Measurements from ENCODE around the gene GLP2R.

Gene GLP2R

DNA sequence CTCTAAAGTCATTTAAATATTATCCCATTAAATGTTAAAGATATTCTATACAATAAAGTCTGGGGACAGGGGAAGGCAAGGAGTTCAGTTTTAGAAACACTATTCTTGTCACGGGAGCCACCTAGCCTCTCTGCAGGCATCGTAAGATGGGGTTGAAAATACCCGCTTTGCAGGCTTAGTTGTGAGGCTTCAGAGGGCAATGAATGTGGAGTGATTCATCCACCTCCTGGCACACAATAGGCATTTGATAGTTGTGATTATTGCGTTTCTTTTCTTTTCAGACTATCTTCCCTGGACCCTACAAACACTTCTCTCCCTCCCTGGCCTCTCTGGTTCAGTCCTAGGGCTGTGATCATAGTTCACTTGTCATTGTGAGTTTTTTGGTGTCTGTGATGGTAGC, 19.6 kb downstream of the GLP2R start:
- DNase-seq (ENCODE audit: low read depth in 1 of 2, low spot score in 1 of 2): no peak

DNA sequence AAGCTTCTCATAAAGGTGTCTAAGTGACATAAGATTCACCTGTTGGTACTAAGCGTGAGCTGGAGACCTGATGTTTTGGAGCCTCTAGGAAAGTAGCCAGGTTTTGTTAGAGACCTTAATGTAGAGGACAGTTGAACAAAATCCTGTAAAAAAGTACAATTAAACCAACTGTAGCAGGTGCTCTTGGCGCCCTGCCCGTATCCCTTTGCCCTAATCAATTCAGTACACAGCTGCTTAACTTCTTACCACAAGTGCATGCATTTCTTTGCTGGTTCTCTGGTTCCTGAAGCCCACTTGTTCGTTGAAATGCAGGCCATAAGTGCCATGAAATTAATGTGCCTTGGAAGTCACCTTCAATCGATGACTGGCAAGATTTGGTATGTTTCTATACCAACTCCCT, 24.4 kb downstream of the GLP2R start:
- no peak for DNase-seq (ENCODE audit: low read depth in 1 of 2, low spot score in 1 of 2)

DNA sequence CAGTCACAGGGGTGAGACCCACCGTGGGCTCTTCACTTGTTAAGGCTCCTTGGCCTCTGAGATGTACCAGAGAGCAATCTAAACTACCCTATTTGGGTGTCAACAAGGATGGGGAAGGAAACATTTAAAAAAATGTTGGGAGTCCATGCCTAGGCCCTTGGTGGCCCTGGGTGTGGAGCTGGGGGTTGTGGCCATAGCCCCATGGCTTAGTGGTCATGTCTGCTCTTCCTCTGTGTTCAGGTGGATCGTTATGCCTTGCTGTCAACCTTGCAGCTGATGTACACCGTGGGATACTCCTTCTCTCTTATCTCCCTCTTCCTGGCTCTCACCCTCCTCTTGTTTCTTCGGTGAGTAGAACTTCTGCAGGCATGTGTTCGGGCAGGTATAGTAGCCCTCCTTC, 28.5 kb downstream of the GLP2R start:
- DNase-seq (ENCODE audit: low read depth in 1 of 2, low spot score in 1 of 2): no peak

DNA sequence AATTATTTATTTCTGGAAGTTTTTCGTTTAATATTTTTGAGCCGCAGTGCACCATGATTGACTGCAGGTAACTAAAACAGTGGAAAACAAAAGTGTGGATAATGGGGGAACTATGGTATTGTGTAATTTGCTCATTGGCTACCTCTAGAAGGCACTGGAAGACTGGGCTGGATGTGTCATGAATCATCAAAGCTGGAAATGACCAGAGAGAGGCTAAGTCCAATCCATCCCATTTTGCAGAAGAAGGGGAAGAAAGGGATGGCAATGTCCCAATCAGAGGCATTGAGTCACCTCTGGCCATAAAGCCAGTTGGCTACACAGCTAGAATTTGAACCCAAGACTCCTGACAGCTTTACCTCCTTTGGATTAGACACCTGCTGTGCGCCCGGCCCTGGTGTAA, 29.3 kb downstream of the GLP2R start:
- DNase-seq (ENCODE audit: low read depth in 1 of 2, low spot score in 1 of 2): no peak

DNA sequence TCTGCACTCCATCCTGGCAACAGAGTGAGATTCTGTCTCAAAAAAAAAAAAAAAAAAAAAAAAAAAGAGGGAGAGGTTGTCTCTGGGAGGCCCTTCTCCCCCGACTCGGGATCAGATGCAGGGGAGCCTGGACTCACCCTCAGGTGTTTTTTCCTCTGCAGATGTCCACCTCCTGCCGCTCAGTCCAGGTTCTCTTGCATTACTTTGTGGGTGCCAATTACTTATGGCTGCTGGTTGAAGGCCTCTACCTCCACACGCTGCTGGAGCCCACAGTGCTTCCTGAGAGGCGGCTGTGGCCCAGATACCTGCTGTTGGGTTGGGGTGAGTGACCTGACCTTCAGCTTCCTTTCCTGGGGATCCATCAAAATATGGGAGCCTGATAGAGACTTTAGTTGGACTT, 34.1 kb downstream of the GLP2R start:
- DNase-seq (ENCODE audit: low read depth in 1 of 2, low spot score in 1 of 2): no peak

DNA sequence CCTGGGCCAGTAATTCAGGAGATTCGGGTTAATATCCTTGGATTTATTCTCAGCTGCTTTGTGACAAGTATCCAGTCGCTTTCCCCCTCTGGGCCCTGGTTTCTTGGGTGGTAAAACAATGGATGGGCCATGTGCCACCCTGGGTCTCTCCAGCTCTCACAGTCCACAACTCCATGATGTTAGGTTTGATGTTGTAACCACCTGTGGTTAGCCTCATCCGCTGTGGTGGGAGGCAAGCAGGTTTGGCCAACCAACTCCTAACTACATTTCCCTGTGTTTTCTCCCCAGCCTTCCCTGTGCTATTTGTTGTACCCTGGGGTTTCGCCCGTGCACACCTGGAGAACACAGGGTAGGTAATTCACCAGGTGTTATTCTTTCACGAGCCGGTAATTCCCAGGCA, 35.1 kb downstream of the GLP2R start:
- DNase-seq (ENCODE audit: low read depth in 1 of 2, low spot score in 1 of 2): no peak

DNA sequence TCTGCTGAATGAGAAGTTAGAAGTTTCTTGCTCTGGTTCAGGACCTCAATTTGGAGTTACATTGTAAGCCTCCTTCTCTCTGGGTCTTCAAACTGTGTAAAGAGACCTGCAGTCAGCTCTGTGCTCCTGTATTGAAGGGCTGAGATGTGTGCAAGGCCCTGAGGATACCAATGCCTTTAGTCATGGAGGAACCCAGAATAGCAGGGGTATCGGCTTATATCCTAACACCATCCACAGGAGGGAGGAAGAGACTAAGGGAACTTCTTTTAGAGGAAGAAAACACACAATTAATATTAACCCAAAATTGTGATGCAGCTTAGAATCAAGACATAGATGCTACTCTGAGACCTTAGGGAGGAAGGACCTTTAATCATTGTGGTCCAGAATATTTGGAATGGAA, 36.5 kb downstream of the GLP2R start:
- DNase-seq (ENCODE audit: low read depth in 1 of 2, low spot score in 1 of 2): no peak

DNA sequence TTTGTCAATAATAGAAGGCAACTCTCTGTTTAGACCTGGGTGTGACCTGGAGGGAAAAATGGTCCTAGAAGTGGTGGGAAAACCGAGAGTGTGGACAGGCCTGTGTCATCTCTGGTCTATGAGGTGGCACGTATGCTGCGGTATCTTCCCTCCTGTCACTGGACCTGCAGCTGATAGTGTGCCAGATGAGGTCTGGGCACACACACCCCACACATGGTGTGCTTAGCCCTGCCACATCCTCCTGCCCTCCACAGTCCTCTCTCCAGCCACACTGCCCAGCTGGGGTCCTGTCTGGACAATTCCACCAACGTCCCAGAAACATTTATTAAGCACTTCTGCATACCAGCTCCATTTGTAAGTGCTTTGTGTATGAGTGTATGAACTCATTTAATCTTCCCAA, 37.2 kb downstream of the GLP2R start:
- no peak for DNase-seq (ENCODE audit: low read depth in 1 of 2, low spot score in 1 of 2)

DNA sequence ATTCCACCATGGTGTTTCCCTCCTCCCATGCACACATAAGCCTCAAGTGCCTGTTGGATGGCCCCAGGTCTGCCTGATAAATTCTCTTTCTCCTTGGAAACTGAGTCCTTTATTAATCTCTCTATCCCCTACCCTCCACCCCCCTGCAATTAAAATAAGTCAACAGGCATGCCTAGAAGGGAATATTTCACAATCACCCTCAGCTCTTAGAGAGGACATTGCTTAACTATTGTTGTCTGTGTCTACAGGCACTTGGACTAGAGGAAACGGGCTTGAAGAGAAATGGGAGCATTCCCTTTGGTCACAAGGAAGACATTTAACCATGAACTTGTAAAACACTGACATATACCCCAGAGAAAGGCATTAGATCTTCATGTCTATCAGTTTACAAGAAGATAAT, 39.9 kb downstream of the GLP2R start:
- DNase-seq (ENCODE audit: low read depth in 1 of 2, low spot score in 1 of 2): no peak

DNA sequence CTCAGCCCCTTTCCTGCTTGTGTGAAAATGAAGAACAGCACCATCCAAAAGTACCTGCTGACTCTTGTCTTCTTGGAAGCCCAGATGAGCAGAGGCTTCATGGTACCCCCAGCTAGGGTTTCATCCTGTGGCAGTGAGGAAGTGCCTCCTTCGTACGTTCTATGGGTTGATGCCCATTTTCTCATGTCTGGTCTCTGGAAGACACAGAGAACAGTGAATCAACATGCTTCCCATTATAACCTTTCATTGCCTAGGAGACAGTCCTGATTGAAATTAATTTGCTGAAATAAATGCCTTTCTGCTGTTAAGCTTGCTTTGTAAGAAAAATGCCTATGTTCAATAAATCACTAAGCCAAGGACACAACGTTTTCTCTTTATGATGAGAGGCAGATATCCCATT, 42.8 kb downstream of the GLP2R start:
- no peak for DNase-seq (ENCODE audit: low read depth in 1 of 2, low spot score in 1 of 2)

DNA sequence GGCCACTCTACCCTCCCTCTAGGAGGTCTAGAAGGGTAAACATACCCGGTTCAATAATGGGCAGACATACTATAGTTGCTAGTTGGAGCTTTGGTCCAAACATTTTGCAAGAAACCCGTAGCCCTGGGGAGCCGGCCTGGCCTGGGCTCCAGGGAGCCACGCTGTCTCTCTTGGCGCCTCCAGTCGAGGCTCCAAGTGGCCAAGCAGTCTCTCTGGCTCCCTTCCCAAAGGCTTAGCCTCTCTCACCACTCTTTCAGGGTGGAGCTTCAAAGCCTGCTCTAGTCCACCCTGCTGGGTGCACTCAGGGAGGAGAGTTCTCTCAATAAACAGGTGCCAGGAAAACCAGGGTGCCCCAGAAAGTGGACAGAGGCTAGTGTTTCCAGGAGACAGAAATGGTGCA, 47.1 kb downstream of the GLP2R start:
- DNase-seq (ENCODE audit: low read depth in 1 of 2, low spot score in 1 of 2): no peak

DNA sequence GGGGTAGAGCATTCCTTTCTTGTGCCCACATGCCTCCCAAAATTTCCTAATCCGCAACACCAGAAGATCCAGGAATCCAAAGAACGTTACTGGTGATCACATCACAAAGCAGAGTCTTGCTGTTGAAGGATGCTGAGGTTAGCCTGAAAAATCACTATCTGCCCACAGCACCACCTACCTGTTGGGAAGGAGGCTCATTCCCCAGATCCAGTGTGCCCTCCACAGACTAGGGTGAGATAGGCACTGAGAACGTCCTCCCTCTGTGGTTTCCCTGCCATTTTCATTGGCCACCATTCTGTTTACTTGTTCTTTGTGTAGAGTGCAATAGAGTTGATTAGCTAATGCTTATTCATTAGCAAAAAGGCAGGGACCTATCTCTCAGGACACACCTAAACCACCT, 49.0 kb downstream of the GLP2R start:
- DNase-seq (ENCODE audit: low read depth in 1 of 2, low spot score in 1 of 2): no peak

DNA sequence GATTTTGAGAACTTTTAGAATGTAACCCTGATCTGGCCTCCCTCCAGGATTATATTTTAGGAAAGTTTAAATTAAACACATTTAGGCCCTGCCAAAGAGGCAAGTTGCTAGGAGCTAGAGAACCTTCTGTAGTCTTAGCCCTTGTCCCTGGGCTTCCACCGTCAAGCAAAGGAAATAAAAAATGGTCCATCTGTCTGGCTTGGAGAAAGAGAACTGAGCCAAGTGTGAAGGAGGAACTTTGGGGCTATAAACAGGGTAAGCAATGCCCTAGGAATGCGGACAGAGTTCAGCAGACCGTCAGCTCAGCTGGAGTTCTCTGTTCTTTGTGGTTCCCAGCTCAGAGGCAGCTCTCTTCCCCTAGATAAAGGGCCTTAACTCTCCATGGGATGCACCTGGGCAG, 49.7 kb downstream of the GLP2R start:
- DNase-seq (ENCODE audit: low read depth in 1 of 2, low spot score in 1 of 2): no peak

DNA sequence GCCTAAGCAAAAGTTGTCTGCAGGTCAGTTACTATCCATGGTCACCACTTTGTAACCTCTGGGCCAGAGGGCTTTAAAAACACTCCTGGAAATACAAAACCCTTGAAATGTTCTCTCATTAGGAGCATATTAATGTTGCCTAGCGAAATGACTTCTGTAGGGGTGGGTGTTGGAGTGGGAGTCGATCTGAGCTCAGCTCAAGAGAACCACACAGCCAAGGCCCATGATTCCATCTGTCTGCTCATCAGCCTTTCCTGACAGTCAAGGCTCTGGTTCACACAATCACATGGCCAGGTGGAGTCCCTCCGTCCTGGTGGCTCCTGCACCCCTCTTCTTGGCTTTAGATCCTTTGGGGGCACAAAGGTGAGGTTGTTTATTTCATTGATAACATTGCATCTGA, 52.6 kb downstream of the GLP2R start:
- DNase-seq (ENCODE audit: low read depth in 1 of 2, low spot score in 1 of 2): no peak

DNA sequence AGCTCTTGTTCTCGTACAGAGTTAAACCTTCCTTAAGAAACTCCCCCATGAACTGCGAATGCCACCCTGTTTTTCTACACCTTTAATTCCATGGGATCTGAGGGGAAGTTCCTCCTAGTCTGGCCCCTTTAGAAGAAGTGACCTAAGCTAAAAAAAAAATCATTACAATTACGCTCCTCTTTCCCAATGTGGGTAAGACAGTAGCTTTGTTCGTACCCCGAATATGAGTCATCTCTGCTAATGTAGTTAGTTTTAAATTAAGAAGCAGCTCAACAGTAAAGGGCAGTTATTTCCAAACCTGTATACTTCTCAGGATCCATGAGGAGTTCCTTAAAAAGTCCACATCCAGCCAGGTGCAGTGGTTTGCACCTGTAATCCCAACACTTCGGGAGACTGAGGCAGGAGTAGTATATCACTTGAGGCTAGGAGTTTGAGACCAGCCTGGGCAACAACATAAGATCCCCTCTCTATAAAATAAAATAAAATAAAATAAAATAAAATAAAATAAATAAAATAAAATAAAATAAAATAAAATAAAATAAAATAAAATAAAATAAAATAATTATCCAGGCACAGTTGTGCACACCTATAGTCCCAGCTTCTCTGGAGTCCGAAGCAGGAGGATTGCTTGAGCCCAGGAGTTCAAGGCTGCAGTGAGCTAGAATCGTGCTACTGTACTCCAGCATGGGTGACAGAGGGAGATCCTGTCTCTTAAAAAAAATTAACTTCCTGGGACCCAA, 53.2 kb downstream of the GLP2R start:
- DNase-seq (ENCODE audit: low read depth in 1 of 2, low spot score in 1 of 2): no peak

DNA sequence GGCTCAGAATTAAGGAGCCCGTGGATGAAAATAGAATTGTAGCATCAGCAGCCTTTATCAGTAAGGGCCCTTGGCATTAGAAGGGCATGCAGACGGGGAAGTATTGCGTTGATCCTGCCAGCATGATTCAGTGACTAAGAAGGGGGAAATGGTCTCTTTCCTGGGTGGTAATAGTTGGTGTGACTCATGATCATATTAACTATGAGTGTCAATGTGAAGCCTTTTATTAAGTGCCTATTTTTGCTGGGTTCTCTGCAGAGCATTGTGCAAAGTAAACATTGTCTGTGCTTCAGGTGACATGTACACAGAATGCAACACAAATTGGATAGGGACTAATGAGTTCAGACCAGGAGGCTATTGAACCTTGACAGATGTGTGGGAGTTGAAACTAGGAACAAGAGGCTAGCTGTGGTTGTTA, 54.9 kb downstream of the GLP2R start:
- DNase-seq (ENCODE audit: low read depth in 1 of 2, low spot score in 1 of 2): no peak

DNA sequence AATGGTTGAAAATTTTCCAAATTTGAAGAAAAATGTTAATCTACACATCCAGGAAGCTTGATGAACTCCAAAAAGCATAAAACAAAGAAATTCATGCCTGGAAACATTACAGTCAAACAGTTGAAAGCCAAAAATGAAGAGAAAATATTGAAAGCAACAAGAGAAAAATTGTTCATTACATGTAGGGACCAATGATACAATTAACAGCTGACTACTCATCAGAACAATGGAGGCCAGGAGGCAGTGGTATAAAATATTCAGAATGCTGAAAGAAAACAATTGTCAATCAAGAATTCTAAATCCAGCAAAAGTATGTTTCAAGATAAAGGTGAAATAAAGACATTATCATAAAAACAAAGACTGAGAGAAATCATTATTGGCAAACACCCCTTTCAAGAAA, 57.7 kb downstream of the GLP2R start:
- DNase-seq (ENCODE audit: low read depth in 1 of 2, low spot score in 1 of 2): no peak

DNA sequence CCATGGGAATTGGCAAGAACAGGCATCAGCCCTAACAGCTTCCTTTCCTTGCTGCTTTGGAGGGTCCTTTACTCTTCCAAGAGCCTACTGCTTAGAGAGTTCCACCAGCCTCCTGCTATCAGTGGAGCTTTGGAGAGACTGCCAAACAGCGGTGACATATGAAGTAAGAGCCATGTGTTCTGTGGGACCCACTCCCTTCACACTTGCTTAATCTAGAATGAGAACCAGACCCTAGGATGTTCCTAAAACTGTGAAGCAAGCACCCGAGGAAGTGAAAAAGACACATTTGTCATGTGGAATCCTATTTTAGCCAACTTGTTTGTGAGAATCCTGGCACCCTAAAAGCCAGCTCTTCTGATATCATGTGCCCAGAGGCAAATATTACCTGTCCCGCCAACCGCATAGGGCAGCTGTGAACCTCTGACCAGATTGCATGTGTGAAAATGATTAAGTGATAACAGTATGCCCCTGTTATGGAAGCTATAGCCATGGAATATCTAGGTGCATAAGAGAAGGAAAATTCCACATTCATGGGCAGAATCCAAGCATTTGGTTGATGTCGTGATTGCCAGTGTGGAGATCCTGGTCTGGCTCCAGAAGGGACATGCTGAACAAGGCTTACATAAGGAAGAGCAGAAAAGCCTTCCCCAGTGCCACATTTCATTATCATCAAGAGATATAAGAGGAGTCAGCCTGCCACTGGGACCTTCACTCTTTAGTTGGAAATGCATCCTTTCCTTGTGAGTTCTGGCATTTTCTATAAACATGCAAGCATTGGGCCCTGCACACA, 60.6 kb downstream of the GLP2R start:
- DNase-seq (ENCODE audit: low read depth in 1 of 2, low spot score in 1 of 2): no peak

DNA sequence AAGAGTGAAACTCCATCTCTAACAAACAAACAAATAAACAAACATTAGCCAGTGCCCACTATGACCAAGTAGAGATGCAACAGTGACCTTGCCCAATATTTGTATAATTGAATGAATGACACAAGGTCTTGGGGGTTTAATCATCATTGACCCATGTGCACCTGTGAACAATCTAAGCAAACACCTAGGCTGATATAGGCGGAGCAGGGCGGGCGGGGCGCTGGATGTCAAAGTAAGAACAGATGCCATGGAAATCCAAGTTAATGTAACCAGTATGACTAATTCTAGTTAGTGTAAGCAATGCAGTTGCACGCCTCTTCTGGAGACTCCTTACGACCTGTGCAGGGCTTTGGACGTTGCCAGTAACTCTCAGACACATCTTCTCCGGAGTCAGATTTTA, 61.8 kb downstream of the GLP2R start:
- no peak for DNase-seq (ENCODE audit: low read depth in 1 of 2, low spot score in 1 of 2)

DNA sequence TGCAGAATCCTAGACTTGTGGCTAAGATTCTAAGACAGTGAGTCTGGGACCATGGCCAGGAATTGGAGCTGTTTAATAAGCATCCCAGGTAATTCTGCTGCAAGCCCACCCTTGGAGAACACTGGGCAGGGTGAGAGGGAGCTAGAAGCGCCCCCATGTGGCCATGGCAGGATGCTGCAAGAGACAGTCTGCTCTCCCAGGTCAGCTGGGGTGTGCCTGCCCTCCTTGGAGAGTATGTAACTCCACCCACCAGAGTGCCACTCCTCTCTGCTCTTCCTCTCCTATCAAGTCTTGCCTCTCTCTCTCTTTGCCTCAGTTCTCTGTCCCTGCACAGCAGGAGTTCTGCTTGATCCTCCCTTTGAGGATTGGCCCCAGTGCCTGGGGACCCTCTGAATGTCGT, 64.4 kb downstream of the GLP2R start:
- DNase-seq (ENCODE audit: low read depth in 1 of 2, low spot score in 1 of 2): no peak

DNA sequence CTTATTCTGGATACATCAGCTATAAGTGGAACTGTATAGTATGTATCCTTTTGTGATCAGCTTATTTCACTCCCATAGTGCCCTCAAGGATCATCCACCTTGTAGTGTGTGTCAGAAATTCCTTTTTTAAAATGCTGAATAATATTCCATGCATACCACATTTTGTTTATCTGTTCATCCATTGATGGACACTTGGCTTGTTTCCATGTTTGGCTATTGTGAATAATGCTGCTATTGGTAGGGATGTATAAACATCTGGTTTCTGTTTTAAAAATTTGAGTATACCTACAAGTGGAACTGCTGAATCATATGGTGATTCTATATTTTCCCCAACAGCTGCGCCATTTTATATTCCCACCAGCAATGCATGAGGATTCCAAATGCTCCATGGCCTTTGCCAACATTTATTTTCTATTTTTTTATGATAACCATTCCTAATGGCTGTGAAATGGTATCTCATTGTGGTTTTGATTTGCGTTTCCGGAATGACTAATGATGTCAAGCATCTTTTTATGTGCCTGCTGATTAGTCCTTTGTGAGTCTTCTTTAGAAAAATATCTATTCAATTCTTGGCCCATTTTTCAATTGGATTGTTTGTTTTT, 67.8 kb downstream of the GLP2R start:
- DNase-seq (ENCODE audit: low read depth in 1 of 2, low spot score in 1 of 2): no peak

DNA sequence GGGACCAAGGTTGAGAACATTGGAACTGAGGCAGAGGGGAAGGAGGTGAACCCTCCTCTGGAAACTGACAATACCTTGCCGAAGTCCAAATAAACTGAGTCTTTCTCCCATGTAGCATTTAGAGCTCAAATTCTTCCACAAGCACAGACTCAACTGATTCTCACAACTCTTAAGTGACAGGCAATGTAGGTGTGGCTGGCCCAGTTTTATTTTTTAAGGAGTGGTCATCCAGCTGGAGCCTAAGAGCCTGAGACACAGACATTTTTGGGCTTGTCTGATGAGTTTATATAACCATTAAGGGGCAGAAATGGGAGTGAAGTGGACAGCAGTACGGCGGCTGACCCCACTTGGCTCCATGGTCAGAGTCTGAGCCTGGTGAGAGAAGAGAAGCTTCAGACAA, 68.5 kb downstream of the GLP2R start:
- no peak for DNase-seq (ENCODE audit: low read depth in 1 of 2, low spot score in 1 of 2)

DNA sequence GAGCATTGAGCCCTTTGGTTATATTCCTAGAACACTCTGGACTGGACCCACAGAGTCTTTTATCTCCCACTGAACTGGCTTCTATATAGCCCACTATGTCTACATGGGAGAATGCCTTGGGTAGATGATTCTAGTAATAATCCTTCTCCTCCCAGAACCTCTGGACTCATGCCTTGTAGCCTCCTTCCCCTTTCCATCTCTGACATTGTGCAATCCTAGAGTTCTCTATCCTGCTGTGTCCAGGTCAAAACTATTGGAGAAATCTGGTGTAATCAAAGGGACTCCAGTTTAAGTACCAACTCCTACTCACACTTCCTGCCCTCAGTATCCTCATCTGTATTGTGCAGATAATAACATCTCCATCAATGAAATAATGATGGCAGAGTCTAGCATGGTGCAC, 70.2 kb downstream of the GLP2R start:
- no peak for DNase-seq (ENCODE audit: low read depth in 1 of 2, low spot score in 1 of 2)

Measured in activated T-helper 1 cell treated with anti-CD3 and anti-CD28 coated beads, Interleukin-2, amount 50 U/mL, for 16 hours (primary cell).